Loucy (cell line): ENCODE measurements around the gene MOCS2.

Experiments used
- H2AFZ ChIP-seq: fragments of 200-600 bp; sonication (generic); 2 replicates; pipeline ENCODE4 v1.6.0; 2016; ENCODE audit warnings: antibody characterized with exemption, mild to moderate bottlenecking, low read length, moderate library complexity
- H3F3A ChIP-seq: fragments of 200-600 bp; 2 replicates; pipeline ENCODE4 v1.6.0; 2016; ENCODE audit warnings: antibody characterized with exemption, low read depth, mild to moderate bottlenecking
- H3K27me3 ChIP-seq: fragments of 200-600 bp; sonication (generic); 2 replicates; pipeline ENCODE4 v1.6.1; 2014; ENCODE audit warnings: low read length, mild to moderate bottlenecking; ENCODE audit not compliant: insufficient read depth, poor library complexity, severe bottlenecking
- H3K36me3 ChIP-seq: fragments of 200-600 bp; sonication (generic); 2 replicates; pipeline ENCODE4 v1.6.1; 2016; ENCODE audit warnings: low read length; ENCODE audit not compliant: insufficient read depth
- H3K4me1 ChIP-seq: fragments of 200-600 bp; sonication (generic); 2 replicates; pipeline ENCODE4 v1.5.1; 2014; ENCODE audit warnings: low read length, mild to moderate bottlenecking; ENCODE audit not compliant: insufficient read depth, poor library complexity, severe bottlenecking
- H3K4me2 ChIP-seq: fragments of 200-600 bp; sonication (generic); 2 replicates; pipeline ENCODE4 v1.6.0; 2014; ENCODE audit warnings: antibody characterized with exemption, low read length, low read depth, mild to moderate bottlenecking; ENCODE audit not compliant: poor library complexity, severe bottlenecking
- H3K4me3 ChIP-seq: fragments of 200-600 bp; sonication (generic); 2 replicates; pipeline ENCODE4 v1.5.1; 2014; ENCODE audit warnings: low read length, mild to moderate bottlenecking, mixed read lengths; ENCODE audit not compliant: poor library complexity, severe bottlenecking
- H3K79me2 ChIP-seq: fragments of 200-600 bp; sonication (generic); 2 replicates; pipeline ENCODE4 v1.6.1; 2014; ENCODE audit warnings: low read length; ENCODE audit not compliant: insufficient read depth
- H3K9ac ChIP-seq: fragments of 200-600 bp; sonication (generic); 2 replicates; pipeline ENCODE4 v1.6.0; 2014; ENCODE audit warnings: mild to moderate bottlenecking, low read depth, low read length, moderate library complexity; ENCODE audit not compliant: poor library complexity, severe bottlenecking
- H3K9me2 ChIP-seq: fragments of 200-600 bp; sonication (generic); replicated peaks from 2 replicates; pipeline ENCODE4 v1.6.1; 2016; ENCODE audit warnings: low read depth, low read length, mixed read lengths
- H3K9me3 ChIP-seq: fragments of 200-600 bp; sonication (generic); 2 replicates; pipeline ENCODE4 v1.6.1; 2014; ENCODE audit warnings: mild to moderate bottlenecking, antibody characterized with exemption, low read length, low read depth; ENCODE audit not compliant: insufficient read depth
- H4K20me1 ChIP-seq: fragments of 200-600 bp; sonication (generic); 2 replicates; pipeline ENCODE4 v1.6.0; 2014; ENCODE audit warnings: antibody characterized with exemption, low read length, mild to moderate bottlenecking; ENCODE audit not compliant: insufficient read depth, poor library complexity, severe bottlenecking
- CTCF ChIP-seq: fragments of 200-600 bp; sonication (generic); conservative IDR thresholded peaks from 2 replicates; pipeline ENCODE4 v1.5.1; 2014; ENCODE audit warnings: mild to moderate bottlenecking, antibody characterized with exemption, low read length
- EZH2phosphoT487 ChIP-seq: fragments of 200-600 bp; IDR thresholded peaks from 2 replicates; pipeline ENCODE4 v1.6.1; 2018; ENCODE audit warnings: antibody characterized with exemption, mild to moderate bottlenecking, moderate library complexity, borderline replicate concordance

MOCS2 gene

GRCh38 chr5:53080271-53080670 lies 29.3 kb downstream of the MOCS2 start:
- H3K9me3 ChIP-seq = no peaks in the 10 kb centered on the region
- no peaks in the 10 kb centered on the region; the same call in 1 of the 2 replicates for H3K36me3 ChIP-seq
- TF ChIP-seq EZH2phosphoT487 (no peak), CTCF (no peak)
- H3K4me3 ChIP-seq = no peak overlapping the region
- H3K9me2 ChIP-seq = no peaks in the 10 kb centered on the region
- no peaks in the 10 kb centered on the region for H3K27me3 ChIP-seq
- H3K79me2 ChIP-seq = no peaks in the 10 kb centered on the region
- H4K20me1 ChIP-seq = no peaks in the 10 kb centered on the region
- no peak overlapping the region for H2AFZ ChIP-seq
- H3K9ac ChIP-seq = no peak overlapping the region
- H3F3A ChIP-seq = no peaks in the 10 kb centered on the region
- H3K4me2 ChIP-seq = no peak overlapping the region
- H3K4me1 ChIP-seq = peaks cover 17% of the 10 kb centered on the region

- Histone ChIP-seq H3K27me3 (no peaks in the 10 kb centered on the region), H3K9me3 (no peaks in the 10 kb centered on the region), H2AFZ (no peak overlapping the region), H3K79me2 (no peaks in the 10 kb centered on the region), H3K4me3 (no peak overlapping the region), H3K4me1 (peaks cover 7% of the 10 kb centered on the region), H3K9me2 (no peaks in the 10 kb centered on the region), H3K9ac (no peak overlapping the region), H4K20me1 (no peaks in the 10 kb centered on the region), H3K4me2 (no peak overlapping the region), H3K36me3 (peaks cover 2% of the 10 kb centered on the region; the same call in 1 of the 2 replicates), H3F3A (no peaks in the 10 kb centered on the region)
- TF ChIP-seq EZH2phosphoT487 (no peak), CTCF (no peak)
Observed at GRCh38 chr5:53076014-53076583, 33.5 kb downstream of the MOCS2 start.

DNA sequence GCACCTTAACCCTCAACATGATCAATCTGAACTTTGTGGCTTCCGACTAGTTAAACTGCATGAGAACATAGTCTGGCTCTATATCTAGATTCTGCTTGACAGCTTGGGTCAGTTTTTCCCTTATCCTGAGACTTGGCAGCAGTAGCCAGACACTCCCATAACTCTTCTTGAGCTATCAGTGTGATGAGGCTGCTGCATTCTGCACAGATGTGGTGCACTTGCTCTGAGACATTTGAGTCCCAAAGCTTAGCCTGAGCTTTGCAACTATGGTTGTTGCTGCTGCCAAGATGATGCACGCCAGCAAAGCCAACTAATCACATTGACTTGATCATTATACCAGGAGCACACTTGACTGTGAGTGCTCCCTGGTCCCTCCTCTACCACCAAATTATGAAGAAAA lies 36.2 kb downstream of the MOCS2 start:
- Histone ChIP-seq H3K4me3 (no peak overlapping the region), H3K4me2 (no peak overlapping the region), H3K9me3 (no peaks in the 10 kb centered on the region), H3K36me3 (peaks cover 2% of the 10 kb centered on the region; the same call in 1 of the 2 replicates), H4K20me1 (no peaks in the 10 kb centered on the region), H3K79me2 (no peaks in the 10 kb centered on the region), H2AFZ (no peak overlapping the region), H3K9me2 (no peaks in the 10 kb centered on the region), H3K9ac (no peak overlapping the region), H3K4me1 (no peaks in the 10 kb centered on the region), H3F3A (no peaks in the 10 kb centered on the region), H3K27me3 (no peaks in the 10 kb centered on the region)
- no peak for TF ChIP-seq EZH2phosphoT487
- TF ChIP-seq CTCF = no peak
